ENCODE data around the gene ATP2B2.

- no peak for TF ChIP-seq CTCF (tag by site-specific recombination; IDR thresholded peaks at IDR 0.05)
- no peak for TF ChIP-seq ZSCAN30 (tag by site-specific recombination; IDR thresholded peaks at IDR 0.05)
- no peak for TF ChIP-seq INSM2 (tag by site-specific recombination; IDR thresholded peaks at IDR 0.05)
- no peak for TF ChIP-seq TCF7L2 (IDR thresholded peaks at IDR 0.05; ENCODE audit: borderline replicate concordance, low read depth, low read length)
- no peak for TF ChIP-seq WT1 (tag by site-specific recombination; IDR thresholded peaks at IDR 0.05)
- TF ChIP-seq, protein P1, sequence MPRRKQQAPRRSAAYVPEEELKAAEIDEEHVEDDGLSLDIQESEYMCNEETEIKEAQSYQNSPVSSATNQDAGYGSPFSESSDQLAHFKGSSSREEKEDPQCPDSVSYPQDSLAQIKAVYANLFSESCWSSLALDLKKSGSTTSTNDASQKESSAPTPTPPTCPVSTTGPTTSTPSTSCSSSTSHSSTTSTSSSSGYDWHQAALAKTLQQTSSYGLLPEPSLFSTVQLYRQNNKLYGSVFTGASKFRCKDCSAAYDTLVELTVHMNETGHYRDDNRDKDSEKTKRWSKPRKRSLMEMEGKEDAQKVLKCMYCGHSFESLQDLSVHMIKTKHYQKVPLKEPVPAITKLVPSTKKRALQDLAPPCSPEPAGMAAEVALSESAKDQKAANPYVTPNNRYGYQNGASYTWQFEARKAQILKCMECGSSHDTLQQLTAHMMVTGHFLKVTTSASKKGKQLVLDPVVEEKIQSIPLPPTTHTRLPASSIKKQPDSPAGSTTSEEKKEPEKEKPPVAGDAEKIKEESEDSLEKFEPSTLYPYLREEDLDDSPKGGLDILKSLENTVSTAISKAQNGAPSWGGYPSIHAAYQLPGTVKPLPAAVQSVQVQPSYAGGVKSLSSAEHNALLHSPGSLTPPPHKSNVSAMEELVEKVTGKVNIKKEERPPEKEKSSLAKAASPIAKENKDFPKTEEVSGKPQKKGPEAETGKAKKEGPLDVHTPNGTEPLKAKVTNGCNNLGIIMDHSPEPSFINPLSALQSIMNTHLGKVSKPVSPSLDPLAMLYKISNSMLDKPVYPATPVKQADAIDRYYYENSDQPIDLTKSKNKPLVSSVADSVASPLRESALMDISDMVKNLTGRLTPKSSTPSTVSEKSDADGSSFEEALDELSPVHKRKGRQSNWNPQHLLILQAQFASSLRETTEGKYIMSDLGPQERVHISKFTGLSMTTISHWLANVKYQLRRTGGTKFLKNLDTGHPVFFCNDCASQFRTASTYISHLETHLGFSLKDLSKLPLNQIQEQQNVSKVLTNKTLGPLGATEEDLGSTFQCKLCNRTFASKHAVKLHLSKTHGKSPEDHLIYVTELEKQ (tag by site-specific recombination; IDR thresholded peaks at IDR 0.05; ENCODE audit: borderline replicate concordance), result no peak
- TF ChIP-seq BCL11A (tag by site-specific recombination; IDR thresholded peaks at IDR 0.05; ENCODE audit: low read depth), result no peak
- TF ChIP-seq ZBTB8A (tag by site-specific recombination; IDR thresholded peaks at IDR 0.05), result no peak
- TF ChIP-seq ZNF776 (tag by site-specific recombination; IDR thresholded peaks at IDR 0.05; ENCODE audit: borderline replicate concordance), result no peak
- TF ChIP-seq, protein P2, sequence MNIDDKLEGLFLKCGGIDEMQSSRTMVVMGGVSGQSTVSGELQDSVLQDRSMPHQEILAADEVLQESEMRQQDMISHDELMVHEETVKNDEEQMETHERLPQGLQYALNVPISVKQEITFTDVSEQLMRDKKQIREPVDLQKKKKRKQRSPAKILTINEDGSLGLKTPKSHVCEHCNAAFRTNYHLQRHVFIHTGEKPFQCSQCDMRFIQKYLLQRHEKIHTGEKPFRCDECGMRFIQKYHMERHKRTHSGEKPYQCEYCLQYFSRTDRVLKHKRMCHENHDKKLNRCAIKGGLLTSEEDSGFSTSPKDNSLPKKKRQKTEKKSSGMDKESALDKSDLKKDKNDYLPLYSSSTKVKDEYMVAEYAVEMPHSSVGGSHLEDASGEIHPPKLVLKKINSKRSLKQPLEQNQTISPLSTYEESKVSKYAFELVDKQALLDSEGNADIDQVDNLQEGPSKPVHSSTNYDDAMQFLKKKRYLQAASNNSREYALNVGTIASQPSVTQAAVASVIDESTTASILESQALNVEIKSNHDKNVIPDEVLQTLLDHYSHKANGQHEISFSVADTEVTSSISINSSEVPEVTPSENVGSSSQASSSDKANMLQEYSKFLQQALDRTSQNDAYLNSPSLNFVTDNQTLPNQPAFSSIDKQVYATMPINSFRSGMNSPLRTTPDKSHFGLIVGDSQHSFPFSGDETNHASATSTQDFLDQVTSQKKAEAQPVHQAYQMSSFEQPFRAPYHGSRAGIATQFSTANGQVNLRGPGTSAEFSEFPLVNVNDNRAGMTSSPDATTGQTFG (tag by site-specific recombination; IDR thresholded peaks at IDR 0.05; ENCODE audit: borderline replicate concordance), result no peak
- TF ChIP-seq, protein P3, sequence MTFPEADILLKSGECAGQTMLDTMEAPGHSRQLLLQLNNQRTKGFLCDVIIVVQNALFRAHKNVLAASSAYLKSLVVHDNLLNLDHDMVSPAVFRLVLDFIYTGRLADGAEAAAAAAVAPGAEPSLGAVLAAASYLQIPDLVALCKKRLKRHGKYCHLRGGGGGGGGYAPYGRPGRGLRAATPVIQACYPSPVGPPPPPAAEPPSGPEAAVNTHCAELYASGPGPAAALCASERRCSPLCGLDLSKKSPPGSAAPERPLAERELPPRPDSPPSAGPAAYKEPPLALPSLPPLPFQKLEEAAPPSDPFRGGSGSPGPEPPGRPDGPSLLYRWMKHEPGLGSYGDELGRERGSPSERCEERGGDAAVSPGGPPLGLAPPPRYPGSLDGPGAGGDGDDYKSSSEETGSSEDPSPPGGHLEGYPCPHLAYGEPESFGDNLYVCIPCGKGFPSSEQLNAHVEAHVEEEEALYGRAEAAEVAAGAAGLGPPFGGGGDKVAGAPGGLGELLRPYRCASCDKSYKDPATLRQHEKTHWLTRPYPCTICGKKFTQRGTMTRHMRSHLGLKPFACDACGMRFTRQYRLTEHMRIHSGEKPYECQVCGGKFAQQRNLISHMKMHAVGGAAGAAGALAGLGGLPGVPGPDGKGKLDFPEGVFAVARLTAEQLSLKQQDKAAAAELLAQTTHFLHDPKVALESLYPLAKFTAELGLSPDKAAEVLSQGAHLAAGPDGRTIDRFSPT (tag by site-specific recombination; IDR thresholded peaks at IDR 0.05), result no peak
- no peak for TF ChIP-seq ZNF785 (tag by site-specific recombination; IDR thresholded peaks at IDR 0.05)
These were observed 58.3 kb downstream of the ATP2B2 start for GRCh38 chr3:10447110-10447509.
